Activated naive CD8-positive, alpha-beta T cell treated with anti-CD3 and anti-CD28 coated beads, Interleukin-2, amount 10 ng/mL, durations not matched to agents 7 days and 5 days (primary cell): ENCODE measurements around the gene ADRM1. TPM values are rescaled to one million over a fixed set of nuclear protein-coding genes. Genes with fewer than 3 reads are reported as not detected.

Experiments used
- ATAC-seq: fragments of 150-1000 bp; cut with Tn5 transposase; one replicate; pipeline ENCODE4 v1.10.0; 2021; ENCODE audit warnings: low read depth, moderate library complexity
- POLR2A ChIA-PET: fragments of 350-600 bp; sonication (Branson Sonifier 250); formaldehyde crosslinking; loops from one replicate; lab custom pipeline; 2021; ENCODE audit warnings: antibody characterized with exemption; lab: Charles Lee
- DNase-seq: peaks from one replicate; pipeline ENCODE4 v3.0.0; 2021
- H3K27ac Mint-ChIP-seq: one replicate; pipeline ENCODE4 v1.8.0; 2022; ENCODE audit warnings: mild to moderate bottlenecking, mixed read lengths
- H3K27me3 Mint-ChIP-seq: one replicate; pipeline ENCODE4 v1.8.0; 2022; ENCODE audit warnings: mild to moderate bottlenecking, moderate library complexity, mixed read lengths
- H3K36me3 Mint-ChIP-seq: one replicate; pipeline ENCODE4 v1.8.0; 2021; ENCODE audit warnings: mild to moderate bottlenecking, mixed read lengths
- H3K4me1 Mint-ChIP-seq: one replicate; pipeline ENCODE4 v1.8.0; 2021; ENCODE audit warnings: mixed read lengths
- H3K4me3 Mint-ChIP-seq: one replicate; pipeline ENCODE4 v1.8.0; 2022; ENCODE audit warnings: mild to moderate bottlenecking, moderate library complexity, mixed read lengths
- H3K9me3 Mint-ChIP-seq: one replicate; pipeline ENCODE4 v1.8.0; 2021; ENCODE audit warnings: mixed read lengths
- total RNA-seq, 2 experiments: library from RNA; stranded (reverse); gene quantifications; one replicate each; pipeline ENCODE4 v1.2.3, GENCODE V29; 2021

ADRM1 gene
- total RNA-seq, 2 experiments from 2014 or later, result 72.4 to 74.6 TPM

- H3K9me3 Mint-ChIP-seq, result no peaks in the 10 kb centered on the region
- DNase-seq (no peak), ATAC-seq (no peak)
- no peak overlapping the region for H3K27ac Mint-ChIP-seq
- no peaks in the 10 kb centered on the region for H3K36me3 Mint-ChIP-seq
- no peak overlapping the region for H3K4me3 Mint-ChIP-seq
- POLR2A ChIA-PET, result no interaction called here
- H3K4me1 Mint-ChIP-seq, result no peaks in the 10 kb centered on the region
- H3K27me3 Mint-ChIP-seq, result no peaks in the 10 kb centered on the region
These were observed 17.1 kb upstream of the ADRM1 start for GRCh38 chr20:62285722-62286121.

- POLR2A ChIA-PET, result no interaction called here
- no peak for DNase-seq
- H3K36me3 Mint-ChIP-seq, result no peaks in the 10 kb centered on the region
- H3K4me3 Mint-ChIP-seq, result no peak overlapping the region
- no peaks in the 10 kb centered on the region for H3K4me1 Mint-ChIP-seq
- H3K9me3 Mint-ChIP-seq, result no peaks in the 10 kb centered on the region
- no peak for ATAC-seq
- H3K27ac Mint-ChIP-seq, result no peak overlapping the region
- H3K27me3 Mint-ChIP-seq, result no peaks in the 10 kb centered on the region
These were observed 16.2 kb upstream of the ADRM1 start for GRCh38 chr20:62286493-62287064.

GRCh38 chr20:62287129-62287528 is 15.7 kb upstream of the ADRM1 start:
- Mint-ChIP-seq H3K4me3 (no peak overlapping the region), H3K27ac (no peak overlapping the region), H3K36me3 (no peaks in the 10 kb centered on the region), H3K9me3 (no peaks in the 10 kb centered on the region), H3K4me1 (no peaks in the 10 kb centered on the region), H3K27me3 (no peaks in the 10 kb centered on the region)
- no peak for DNase-seq
- no peak for ATAC-seq
- POLR2A ChIA-PET, result no interaction called here

- DNase-seq (no peak), ATAC-seq (no peak)
- Mint-ChIP-seq H3K4me1 (no peaks in the 10 kb centered on the region), H3K9me3 (no peaks in the 10 kb centered on the region), H3K36me3 (no peaks in the 10 kb centered on the region), H3K27me3 (no peaks in the 10 kb centered on the region), H3K27ac (no peak overlapping the region), H3K4me3 (no peak overlapping the region)
- POLR2A ChIA-PET, result no interaction called here
These were observed 14.8 kb upstream of the ADRM1 start for GRCh38 chr20:62287759-62288534.

GRCh38 chr20:62288535-62289105 is 14.2 kb upstream of the ADRM1 start:
- ATAC-seq (no peak), DNase-seq (no peak)
- H3K4me1 Mint-ChIP-seq, result no peaks in the 10 kb centered on the region
- no peak overlapping the region for H3K4me3 Mint-ChIP-seq
- POLR2A ChIA-PET, result no interaction called here
- H3K9me3 Mint-ChIP-seq, result no peaks in the 10 kb centered on the region
- H3K27ac Mint-ChIP-seq, result no peak overlapping the region
- H3K27me3 Mint-ChIP-seq, result no peaks in the 10 kb centered on the region
- H3K36me3 Mint-ChIP-seq, result no peaks in the 10 kb centered on the region

GRCh38 chr20:62289131-62289530 is 13.7 kb upstream of the ADRM1 start:
- no peak overlapping the region for H3K27ac Mint-ChIP-seq
- no peak for DNase-seq
- peaks cover 2% of the 10 kb centered on the region for H3K36me3 Mint-ChIP-seq
- no peaks in the 10 kb centered on the region for H3K9me3 Mint-ChIP-seq
- H3K4me1 Mint-ChIP-seq, result no peaks in the 10 kb centered on the region
- no peaks in the 10 kb centered on the region for H3K27me3 Mint-ChIP-seq
- POLR2A ChIA-PET, result no interaction called here
- no peak for ATAC-seq
- no peak overlapping the region for H3K4me3 Mint-ChIP-seq

GRCh38 chr20:62289898-62290297 is 12.9 kb upstream of the ADRM1 start:
- H3K36me3 Mint-ChIP-seq, result peaks cover 5% of the 10 kb centered on the region
- H3K4me1 Mint-ChIP-seq, result no peaks in the 10 kb centered on the region

GRCh38 chr20:62291251-62292066 is 11.3 kb upstream of the ADRM1 start:
- ATAC-seq (no peak), DNase-seq (no peak)
- H3K4me3 Mint-ChIP-seq, result no peak overlapping the region
- no peaks in the 10 kb centered on the region for H3K27me3 Mint-ChIP-seq
- H3K9me3 Mint-ChIP-seq, result no peaks in the 10 kb centered on the region
- peaks cover 6% of the 10 kb centered on the region for H3K36me3 Mint-ChIP-seq
- no peaks in the 10 kb centered on the region for H3K4me1 Mint-ChIP-seq
- POLR2A ChIA-PET, result no interaction called here
- H3K27ac Mint-ChIP-seq, result no peak overlapping the region

More at GRCh38 chr20:62289898-62290297, 12.9 kb upstream of the ADRM1 start:
- DNase-seq (no peak), ATAC-seq (no peak)
- Mint-ChIP-seq H3K9me3 (no peaks in the 10 kb centered on the region), H3K27me3 (no peaks in the 10 kb centered on the region), H3K27ac (no peak overlapping the region), H3K4me3 (no peak overlapping the region)
- POLR2A ChIA-PET, result no interaction called here

- POLR2A ChIA-PET, result no interaction called here
- Mint-ChIP-seq H3K4me1 (no peaks in the 10 kb centered on the region), H3K9me3 (no peaks in the 10 kb centered on the region), H3K27ac (no peak overlapping the region), H3K4me3 (no peak overlapping the region), H3K27me3 (no peaks in the 10 kb centered on the region), H3K36me3 (peaks cover 6% of the 10 kb centered on the region)
- ATAC-seq, result no peak
- no peak for DNase-seq
These were observed 10.7 kb upstream of the ADRM1 start for GRCh38 chr20:62292108-62292507.

- DNase-seq, result no peak
- H3K27me3 Mint-ChIP-seq, result no peaks in the 10 kb centered on the region
- no peaks in the 10 kb centered on the region for H3K9me3 Mint-ChIP-seq
- no peaks in the 10 kb centered on the region for H3K4me1 Mint-ChIP-seq
- no peak overlapping the region for H3K4me3 Mint-ChIP-seq
- no peak for ATAC-seq
- H3K27ac Mint-ChIP-seq, result no peak overlapping the region
- POLR2A ChIA-PET, result no interaction called here
- peaks cover 6% of the 10 kb centered on the region for H3K36me3 Mint-ChIP-seq
These were observed 9.5 kb upstream of the ADRM1 start for GRCh38 chr20:62293111-62293784.

- H3K9me3 Mint-ChIP-seq, result no peaks in the 10 kb centered on the region
- H3K4me1 Mint-ChIP-seq, result no peaks in the 10 kb centered on the region
- POLR2A ChIA-PET, result no interaction called here
- H3K27me3 Mint-ChIP-seq, result no peaks in the 10 kb centered on the region
- H3K27ac Mint-ChIP-seq, result no peak overlapping the region
- ATAC-seq (no peak), DNase-seq (no peak)
- H3K36me3 Mint-ChIP-seq, result peaks cover 6% of the 10 kb centered on the region
- no peak overlapping the region for H3K4me3 Mint-ChIP-seq
These were observed 8.9 kb upstream of the ADRM1 start for GRCh38 chr20:62293946-62294345.

- Mint-ChIP-seq H3K4me3 (no peak overlapping the region), H3K4me1 (no peaks in the 10 kb centered on the region), H3K36me3 (peaks cover 6% of the 10 kb centered on the region), H3K27ac (no peak overlapping the region), H3K27me3 (no peaks in the 10 kb centered on the region), H3K9me3 (no peaks in the 10 kb centered on the region)
- DNase-seq (no peak), ATAC-seq (no peak)
- POLR2A ChIA-PET, result no interaction called here
These were observed 8.3 kb upstream of the ADRM1 start for GRCh38 chr20:62294516-62294915.
